GM12891 (cell line): Measurements from ENCODE around the gene RNASET2.
"Not testable (repeated sequence)": the region's sequence is repeated elsewhere in the genome, so short reads cannot be mapped to it uniquely, and the experiment has no call there.

Experiments
- DNase-seq: peaks from one replicate; pipeline ENCODE4 v3.0.0; 2011; ENCODE audit warnings: low spot score; ENCODE audit not compliant: insufficient read length
- FAIRE-seq: peaks from 2 replicates; lab custom pipeline; 2011; peaks lifted over from hg19 to GRCh38; lab: Jason Lieb, UNC
- PAX5 ChIP-seq: IDR thresholded peaks from 2 replicates; pipeline ENCODE4 v1.6.1; 2011; ENCODE audit warnings: low read length, moderate library complexity, mild to moderate bottlenecking; ENCODE audit not compliant: insufficient read depth, severe bottlenecking
- POLR2A ChIP-seq: IDR thresholded peaks from 2 replicates; pipeline ENCODE4 v1.6.1; 2011; ENCODE audit warnings: low read depth, low read length, control low read depth
- POLR2AphosphoS5 ChIP-seq: IDR thresholded peaks from 2 replicates; pipeline ENCODE4 v1.6.1; 2011; ENCODE audit warnings: low read depth, low read length, control low read depth
- POU2F2 ChIP-seq: IDR thresholded peaks from 2 replicates; pipeline ENCODE4 v1.6.1; 2011; ENCODE audit warnings: low read depth, mild to moderate bottlenecking, control low read depth, low read length, moderate library complexity
- SPI1 ChIP-seq: IDR thresholded peaks from 2 replicates; pipeline ENCODE4 v1.6.1; 2011; ENCODE audit warnings: low read depth, low read length, control low read depth
- TAF1 ChIP-seq: IDR thresholded peaks from 2 replicates; pipeline ENCODE4 v1.6.1; 2011; ENCODE audit warnings: low read depth, low read length, control low read depth

RNASET2 gene

DNA sequence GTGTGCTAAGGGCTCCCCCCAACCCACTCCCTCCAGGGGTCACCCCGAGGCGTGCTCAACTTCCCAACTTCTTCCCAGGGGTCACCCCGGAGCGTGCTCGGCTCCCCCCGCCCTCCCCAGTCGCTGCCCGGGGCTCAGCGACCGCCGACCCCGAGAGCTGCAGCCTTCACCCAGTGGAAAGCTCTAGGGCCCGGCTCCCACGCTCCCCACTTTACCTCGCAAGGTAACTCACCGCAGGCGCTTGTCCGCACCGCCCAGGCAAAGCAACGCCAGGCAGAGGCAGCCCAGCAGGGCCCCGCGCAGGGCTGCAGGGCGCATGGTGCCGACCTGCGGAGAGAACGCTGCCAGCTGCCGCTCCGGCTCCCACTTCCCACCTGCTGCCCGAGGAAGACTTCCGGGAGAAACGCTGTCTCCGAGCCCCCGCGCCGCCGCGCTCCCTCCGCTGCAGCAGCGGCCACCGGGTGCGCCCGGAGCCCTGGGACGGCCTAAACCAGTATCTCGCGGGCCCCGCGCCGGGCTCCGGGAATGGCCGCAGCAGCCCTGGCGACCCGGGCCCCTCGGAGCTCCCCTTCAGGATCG, 396 bp downstream of the RNASET2 start:
- FAIRE-seq (no peak), DNase-seq (no peak)
- no peak for TF ChIP-seq SPI1
- no peak for TF ChIP-seq POU2F2
- TF ChIP-seq TAF1: no peak
- TF ChIP-seq POLR2A: no peak
- TF ChIP-seq POLR2AphosphoS5: no peak
- TF ChIP-seq PAX5: no peak

DNA sequence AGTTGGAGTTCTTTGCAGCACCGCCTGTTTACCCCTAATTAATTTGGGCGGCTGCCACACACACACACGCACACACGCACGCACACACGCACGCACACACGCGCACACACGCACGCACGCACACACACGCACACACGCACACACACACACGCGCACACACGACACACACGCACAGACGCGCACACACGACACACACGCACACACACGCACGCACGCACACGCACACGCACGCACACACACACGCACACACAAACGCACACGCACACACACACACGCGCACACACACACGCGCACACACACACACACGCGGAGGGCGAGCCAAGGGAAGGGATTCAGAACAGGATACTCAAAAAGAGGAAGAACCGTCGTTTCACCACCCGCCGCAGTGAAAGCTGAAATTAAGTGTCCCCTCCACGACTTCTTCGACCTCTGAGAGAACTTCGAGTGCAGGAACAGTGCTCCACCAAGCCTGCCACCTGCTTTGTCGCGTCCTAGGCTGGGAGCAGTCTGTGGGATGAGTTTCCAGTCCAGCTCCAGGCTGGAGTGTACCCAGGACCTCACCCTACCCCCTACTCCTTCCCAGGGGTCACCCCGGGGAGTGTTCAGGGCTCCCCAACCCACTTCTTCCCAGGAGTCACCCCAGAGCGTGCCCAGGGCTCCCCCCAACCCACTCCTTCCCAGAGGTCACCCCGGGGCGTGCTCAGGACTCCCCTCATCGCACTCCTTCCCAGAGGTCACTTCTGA, 1.1 kb downstream of the RNASET2 start:
- FAIRE-seq (peak; percentile 84), DNase-seq (no peak)
- TF ChIP-seq POLR2AphosphoS5 (peak; percentile 35; the same call in 1 of the 2 replicates), POLR2A (0 out of 2 replicates have a peak, but pooled peaks have one; percentile 36), TAF1 (no peak), POU2F2 (peak; percentile 32; the same call in 1 of the 2 replicates), PAX5 (no peak), SPI1 (peak; percentile 70)

DNA sequence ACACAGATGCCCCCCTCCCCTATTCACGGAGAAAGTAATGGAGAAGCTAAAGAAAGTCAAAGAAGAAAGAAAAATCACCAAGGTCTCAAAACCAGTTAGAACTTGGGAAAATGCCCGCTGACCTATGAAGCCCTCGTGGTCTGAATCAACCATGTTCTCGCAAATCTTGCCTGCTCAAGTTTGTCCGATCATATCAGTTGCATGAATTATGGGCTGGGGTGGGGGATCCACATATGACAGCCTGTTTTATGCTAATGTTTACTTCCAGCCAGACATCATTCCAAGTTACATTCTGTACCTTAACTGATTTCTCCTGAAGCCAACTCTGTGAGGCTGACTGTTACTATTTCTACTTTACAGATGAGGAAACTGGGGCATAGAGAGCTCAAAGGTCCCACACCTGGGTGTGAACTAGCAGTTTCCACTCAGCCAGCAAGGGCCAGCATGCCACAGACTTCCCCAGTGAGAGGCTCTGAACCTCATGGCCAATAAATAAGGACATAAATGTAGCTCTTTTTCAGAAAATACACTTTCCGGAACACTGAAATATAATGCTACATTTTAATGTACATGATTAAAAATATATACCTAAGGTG, 2.1 kb downstream of the RNASET2 start:
- no peak for TF ChIP-seq POLR2A
- TF ChIP-seq SPI1: no peak
- TF ChIP-seq TAF1: no peak
- no peak for TF ChIP-seq PAX5
- TF ChIP-seq POU2F2: no peak
- no peak for TF ChIP-seq POLR2AphosphoS5
- FAIRE-seq (no peak), DNase-seq (no peak)

DNA sequence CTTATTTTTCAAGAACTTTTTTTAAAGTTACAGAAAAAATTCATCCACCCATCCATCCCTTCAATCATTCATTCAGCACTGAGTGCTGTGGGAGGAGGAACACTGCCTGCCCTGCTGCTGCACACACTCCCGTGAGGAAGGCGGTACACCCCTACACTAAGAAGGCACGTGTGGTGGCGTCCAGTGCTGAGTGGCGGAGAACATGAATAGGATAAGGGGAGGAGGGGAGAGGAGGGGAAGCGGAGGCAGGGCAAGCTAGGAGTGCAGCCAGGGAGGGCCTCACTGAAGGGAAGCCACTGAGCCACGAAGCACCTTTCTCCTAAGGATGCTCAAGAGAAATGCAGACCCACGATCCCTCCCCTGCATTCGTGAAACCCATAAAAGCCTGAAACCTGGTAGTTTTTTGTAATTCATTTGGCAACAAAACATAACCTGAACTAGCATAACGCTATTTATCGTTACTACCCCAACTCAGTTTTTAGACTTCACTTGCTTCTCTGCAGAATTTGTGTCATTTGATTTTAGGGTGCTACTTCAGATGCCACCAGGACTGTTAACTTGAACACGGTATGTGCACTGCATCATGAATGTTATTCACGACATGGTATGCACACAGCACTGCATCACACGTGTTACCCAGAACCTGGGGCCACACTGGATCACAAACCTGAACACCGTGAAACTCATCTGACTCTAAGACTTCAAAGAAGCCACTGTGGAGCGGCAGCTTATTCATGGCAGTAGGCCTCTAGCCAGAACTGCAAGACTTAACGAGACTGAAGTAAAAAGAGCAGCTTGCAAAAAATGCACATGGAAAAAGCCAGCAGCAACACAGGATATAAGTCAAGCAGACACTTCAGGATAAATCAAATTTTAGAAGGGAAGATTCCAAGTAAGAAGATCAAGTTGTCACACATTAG, 3.5 kb downstream of the RNASET2 start:
- no peak for TF ChIP-seq TAF1
- TF ChIP-seq SPI1: no peak
- no peak for TF ChIP-seq POLR2A
- no peak for TF ChIP-seq POU2F2
- no peak for TF ChIP-seq POLR2AphosphoS5
- TF ChIP-seq PAX5: no peak
- no peak for FAIRE-seq
- no peak for DNase-seq

DNA sequence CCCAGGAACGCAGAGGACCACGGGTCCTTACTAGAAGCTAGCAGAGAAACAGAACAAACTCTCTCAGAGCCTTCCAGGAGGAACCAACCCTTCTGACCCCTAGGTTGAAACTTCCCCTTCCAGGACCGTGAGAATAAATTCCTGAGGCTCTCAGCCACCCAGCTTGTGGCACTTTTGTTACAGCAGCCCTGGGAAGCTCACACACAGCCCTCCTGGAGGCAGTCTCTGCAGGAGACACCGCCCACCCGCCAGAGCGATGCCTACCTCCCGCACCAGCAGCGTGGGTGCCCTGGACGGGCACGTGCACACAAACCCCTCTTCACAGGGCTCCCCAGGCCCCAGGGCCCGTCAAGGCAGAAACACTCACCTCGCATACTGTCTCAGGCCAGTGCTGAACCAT, 4.2 kb downstream of the RNASET2 start:
- no peak for TF ChIP-seq POU2F2
- no peak for TF ChIP-seq TAF1
- no peak for TF ChIP-seq SPI1
- TF ChIP-seq POLR2A: no peak
- TF ChIP-seq POLR2AphosphoS5: no peak
- no peak for TF ChIP-seq PAX5
- DNase-seq (no peak), FAIRE-seq (no peak)

DNA sequence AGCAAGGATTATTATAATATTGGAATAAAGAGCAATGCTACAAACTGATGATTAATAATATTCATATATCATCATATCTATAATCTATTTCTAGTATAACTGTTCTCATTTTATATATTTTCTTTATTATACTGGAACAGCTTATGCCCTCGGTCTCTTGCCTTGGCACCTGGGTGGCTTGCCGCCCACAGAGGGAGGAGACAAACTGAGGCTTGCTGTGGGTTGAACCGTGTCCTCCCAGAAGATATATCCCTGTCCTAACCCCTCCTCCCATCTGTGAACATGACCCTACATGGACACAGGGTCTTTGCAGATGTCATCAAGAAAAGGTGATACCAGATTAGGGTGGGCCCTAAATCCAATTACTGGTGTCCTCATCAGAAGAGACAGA, 4.7 kb downstream of the RNASET2 start:
- DNase-seq (no peak), FAIRE-seq (no peak)
- TF ChIP-seq POU2F2 (no peak), TAF1 (no peak), POLR2AphosphoS5 (no peak)

DNA sequence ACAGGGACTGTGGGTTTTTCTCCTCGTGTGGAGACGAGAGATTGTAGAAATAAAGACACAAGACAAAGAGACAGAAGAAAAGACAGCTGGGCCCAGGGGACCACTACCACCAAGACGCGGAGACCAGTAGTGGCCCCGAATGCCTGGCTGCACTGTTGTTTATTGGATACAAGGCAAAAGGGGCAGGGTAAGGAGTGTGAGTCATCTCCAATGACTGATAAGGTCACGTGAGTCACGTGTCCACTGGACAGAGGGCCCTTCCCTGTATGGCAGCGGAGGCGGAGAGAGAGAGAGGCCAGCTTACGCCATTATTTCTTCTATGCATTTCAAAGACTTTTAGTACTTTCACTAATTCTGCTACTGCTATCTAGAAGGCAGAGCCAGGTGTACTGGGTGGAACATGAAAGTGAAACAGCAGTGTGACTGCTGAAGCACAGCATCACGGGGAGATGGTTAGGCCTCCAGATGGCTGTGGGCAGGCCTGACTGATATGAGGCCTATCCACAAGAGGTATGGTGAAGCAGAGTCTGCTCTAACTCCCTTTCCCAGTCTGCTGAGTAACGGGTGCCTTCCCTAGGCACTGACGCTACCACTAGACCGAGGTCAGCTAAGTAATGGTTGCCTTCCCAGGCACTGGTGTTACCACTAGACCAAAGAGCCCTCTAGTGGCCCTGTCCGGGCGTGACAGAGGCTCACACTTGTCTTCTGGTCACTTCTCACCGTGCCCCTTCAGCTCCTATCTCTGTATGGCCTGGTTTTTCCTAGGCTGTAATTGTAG, 5.3 kb downstream of the RNASET2 start:
- peak; percentile 25 for TF ChIP-seq PAX5
- TF ChIP-seq POU2F2: peak; percentile 36; the same call in 1 of the 2 replicates
- TF ChIP-seq POLR2A: 0 out of 2 replicates have a peak, but pooled peaks have one; percentile 10
- FAIRE-seq: peak; percentile 98
- DNase-seq: not testable (repeated sequence)

DNA sequence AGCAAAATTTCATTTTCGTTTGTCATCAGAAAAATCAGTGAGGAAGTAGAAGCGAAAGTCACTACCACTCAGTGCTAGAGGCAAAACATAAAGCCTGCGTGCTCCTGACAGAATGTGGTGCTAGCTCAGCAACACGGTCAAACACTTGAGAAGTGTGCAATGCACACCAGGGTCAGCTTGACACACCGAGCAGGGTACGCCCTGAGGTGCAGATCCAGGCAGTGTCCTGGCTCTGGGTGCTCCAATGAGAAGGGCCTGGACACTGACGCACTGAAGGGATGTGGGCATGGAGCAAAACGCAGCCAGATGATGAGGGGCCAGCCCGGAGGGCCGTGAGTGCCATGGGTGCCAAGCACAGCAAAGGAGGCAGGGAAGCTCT, 5.9 kb downstream of the RNASET2 start:
- FAIRE-seq (peak; percentile 96), DNase-seq (no peak)
- no peak for TF ChIP-seq PAX5
- TF ChIP-seq SPI1: peak; percentile 94
- peak; percentile 42; the same call in 1 of the 2 replicates for TF ChIP-seq POLR2AphosphoS5
- no peak for TF ChIP-seq POLR2A
